Ascending aorta (tissue), 2 donors: Measurements from ENCODE around the gene TBC1D1. TPM values are rescaled to one million over a fixed set of nuclear protein-coding genes. Genes with fewer than 3 reads are reported as not detected.

Experiments
- DNase-seq, 2 donors: peaks; one replicate each; pipeline ENCODE4 v3.0.0-alpha.2; 2019; ENCODE audit warnings: low spot score in 2 of 2
- H3K27ac ChIP-seq, 2 donors: fragments of 200-600 bp; sonication (generic); one replicate each; pipeline ENCODE4 v1.5.1; 2016 to 2017; ENCODE audit warnings: mild to moderate bottlenecking in 1 of 2
- H3K27me3 ChIP-seq: fragments of 200-600 bp; sonication (generic); one replicate; pipeline ENCODE4 v1.5.1; 2017
- H3K36me3 ChIP-seq, 2 donors: fragments of 200-600 bp; sonication (generic); one replicate each; pipeline ENCODE4 v1.5.1; 2016
- H3K4me1 ChIP-seq, 2 donors: fragments of 200-600 bp; sonication (generic); one replicate each; pipeline ENCODE4 v1.5.1; 2016 to 2017; ENCODE audit warnings: mild to moderate bottlenecking in 1 of 2
- H3K4me3 ChIP-seq, 2 donors: fragments of 200-600 bp; sonication (generic); one replicate each; pipeline ENCODE4 v1.5.1; 2016 to 2017; ENCODE audit warnings: mild to moderate bottlenecking in 1 of 2
- H3K9me3 ChIP-seq, 2 donors: fragments of 200-600 bp; sonication (generic); one replicate each; pipeline ENCODE4 v1.5.1; 2016
- CTCF ChIP-seq, 3 experiments: fragments of 200-600 bp in 2 of 3; fragments of 450-650 bp in 1 of 3; sonication (generic) in 2 of 3; IDR thresholded peaks; one replicate each; pipeline ENCODE4 v1.5.1; 2016 to 2019; ENCODE audit warnings: antibody characterized with exemption in 3 of 3, mild to moderate bottlenecking in 1 of 3, moderate library complexity in 1 of 3
- intact Hi-C: fragments of 100-400 bp; cut with DNase I; formaldehyde crosslinking; loops from one replicate; pipeline ENCODE4 v1.15.1; 2023
- total RNA-seq: library from RNA; depleted of rRNA; stranded (reverse); fragments of >200 nt; gene quantifications from one replicate; pipeline ENCODE4 v1.1.0, GENCODE V29; 2016

Gene TBC1D1
- total RNA-seq, 1 donor from 2014 or later = 132 TPM

DNA sequence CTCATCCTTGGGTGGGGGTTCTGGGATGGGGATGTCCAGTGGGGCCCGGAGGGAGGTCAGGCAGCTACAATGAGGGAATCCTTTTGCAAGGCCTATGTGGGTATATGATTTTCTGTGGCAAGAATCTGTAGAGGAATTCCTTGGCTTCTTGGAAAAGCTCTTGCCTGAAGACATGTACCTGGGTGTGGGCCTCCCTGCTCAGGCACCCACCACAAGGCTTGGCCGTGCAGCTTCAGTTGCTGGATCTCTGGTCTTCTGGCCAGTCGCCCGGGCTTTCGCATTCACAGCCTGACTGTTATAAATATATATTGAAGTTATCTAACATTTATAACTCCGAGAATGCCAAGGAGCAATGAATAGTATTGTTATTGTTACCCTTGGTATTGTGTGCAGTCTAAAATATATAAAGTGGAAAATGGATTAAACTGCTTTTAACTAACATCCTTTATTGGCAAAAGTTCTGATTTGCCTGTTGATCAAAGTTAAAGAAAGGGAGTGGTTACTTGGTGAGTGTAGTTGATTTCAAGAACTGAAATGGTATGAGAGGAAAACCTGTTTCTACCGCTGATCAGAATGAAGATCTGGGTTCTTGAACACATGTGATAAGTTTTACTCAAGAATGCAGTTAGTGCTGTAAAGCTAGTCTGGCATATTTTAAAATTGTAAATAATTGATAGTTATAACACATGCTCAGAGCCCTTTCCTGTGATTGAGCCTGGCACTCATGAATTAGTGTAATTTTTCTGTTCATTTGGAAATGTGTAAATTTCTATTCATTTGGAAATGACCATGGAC lies 105.3 kb downstream of the TBC1D1 start:
- intact Hi-C loops = no loop called here
- no peak for TF ChIP-seq CTCF (IDR thresholded peaks at IDR 0.05)
- peaks cover 3 to 63% of the 10 kb centered on the region in 2 donors for H3K4me1 ChIP-seq
- H3K9me3 ChIP-seq = no peaks in the 10 kb centered on the region
- DNase-seq = no peak
- H3K4me3 ChIP-seq = no peak overlapping the region
- H3K27me3 ChIP-seq = no peaks in the 10 kb centered on the region
- no peaks in the 10 kb centered on the region for H3K36me3 ChIP-seq
- H3K27ac ChIP-seq = peak overlapping the region; percentile 69 to 87

DNA sequence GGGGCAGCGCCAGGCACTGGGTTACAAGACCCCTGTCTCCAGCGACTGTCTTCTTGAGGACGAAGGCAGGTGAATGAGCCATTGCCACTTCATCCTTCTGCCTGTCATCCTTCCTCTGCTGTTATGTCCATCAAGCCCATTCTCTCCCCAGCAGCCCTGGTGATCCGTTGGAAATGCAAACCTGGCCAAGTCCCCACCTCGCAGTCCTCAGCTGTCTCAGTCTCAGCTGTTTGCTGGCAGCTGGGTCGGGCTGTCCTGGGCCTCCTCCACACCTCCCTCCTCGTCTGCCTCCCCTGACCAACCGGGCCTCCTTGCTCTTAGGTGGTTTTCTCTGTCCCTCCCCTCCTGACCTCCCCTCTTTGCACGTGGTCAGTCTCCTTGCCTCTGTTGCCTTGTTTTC lies 107.3 kb downstream of the TBC1D1 start:
- intact Hi-C loops = no loop called here
- peaks cover 3 to 54% of the 10 kb centered on the region in 2 donors for H3K4me1 ChIP-seq
- no peaks in the 10 kb centered on the region for H3K9me3 ChIP-seq
- TF ChIP-seq CTCF (IDR thresholded peaks at IDR 0.05) = no peak
- H3K27me3 ChIP-seq = no peaks in the 10 kb centered on the region
- H3K36me3 ChIP-seq = no peaks in the 10 kb centered on the region
- peak overlapping the region; percentile 43 to 69 for H3K27ac ChIP-seq
- H3K4me3 ChIP-seq = no peak overlapping the region
- DNase-seq = no peak

GRCh38 chr4:37999000-37999716 lies 108.3 kb downstream of the TBC1D1 start:
- no peaks in the 10 kb centered on the region for H3K36me3 ChIP-seq
- TF ChIP-seq CTCF (IDR thresholded peaks at IDR 0.05) = no peak
- H3K4me3 ChIP-seq = no peak overlapping the region
- H3K9me3 ChIP-seq = no peaks in the 10 kb centered on the region
- no peak for DNase-seq
- intact Hi-C loops = no loop called here
- H3K27me3 ChIP-seq = no peaks in the 10 kb centered on the region
- H3K4me1 ChIP-seq = peaks cover 3 to 48% of the 10 kb centered on the region in 2 donors
- no peak overlapping the region for H3K27ac ChIP-seq

DNA sequence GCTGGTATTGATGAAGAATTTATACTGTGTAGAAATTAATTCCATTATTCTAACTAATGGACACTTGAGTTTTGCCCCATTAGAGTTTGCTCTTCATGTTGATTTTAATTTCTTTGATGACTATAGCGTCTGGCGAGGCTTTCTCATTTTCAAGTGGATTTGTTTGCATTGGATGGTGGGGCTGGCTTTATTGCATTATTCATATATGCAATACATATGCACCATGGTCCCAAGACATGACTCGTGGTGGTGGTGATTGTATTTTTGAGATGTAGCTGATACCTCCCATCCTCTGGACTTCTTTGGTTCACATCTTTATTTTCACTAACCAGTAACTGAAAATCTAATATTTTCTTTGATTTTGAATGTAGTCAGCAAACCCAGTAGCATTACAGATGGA lies 109.1 kb downstream of the TBC1D1 start:
- Histone ChIP-seq H3K27ac (no peak overlapping the region), H3K36me3 (no peaks in the 10 kb centered on the region), H3K4me3 (no peak overlapping the region), H3K27me3 (no peaks in the 10 kb centered on the region), H3K9me3 (no peaks in the 10 kb centered on the region), H3K4me1 (peaks cover 0 to 47% of the 10 kb centered on the region in 2 donors)
- TF ChIP-seq CTCF (IDR thresholded peaks at IDR 0.05) = no peak
- no peak for DNase-seq
- intact Hi-C loops = no loop called here

DNA sequence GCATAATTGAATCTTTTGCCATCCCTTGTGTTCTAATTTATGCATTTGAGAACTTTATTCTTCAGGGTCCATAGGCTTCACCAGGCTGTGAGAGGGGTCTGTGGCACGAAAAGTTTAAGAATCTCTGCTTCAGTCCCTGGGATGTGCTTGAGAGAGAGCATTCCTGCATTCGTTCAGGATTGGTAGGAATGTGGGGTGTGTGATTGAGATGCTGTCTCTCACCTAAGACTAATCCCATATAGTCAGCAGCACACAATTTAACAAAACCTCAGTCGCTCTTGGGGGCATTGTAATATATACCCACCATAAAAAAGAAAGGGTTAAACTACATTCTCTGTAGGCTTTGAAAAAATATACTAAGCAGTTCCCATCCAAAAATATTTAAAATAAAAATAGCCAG lies 111.0 kb downstream of the TBC1D1 start:
- no peaks in the 10 kb centered on the region for H3K9me3 ChIP-seq
- intact Hi-C loops = no loop called here
- peaks cover 0 to 38% of the 10 kb centered on the region in 2 donors for H3K4me1 ChIP-seq

More for the DNA sequence above, 111.0 kb downstream of the TBC1D1 start:
- no peak for TF ChIP-seq CTCF (IDR thresholded peaks at IDR 0.05)
- DNase-seq = no peak
- Histone ChIP-seq H3K36me3 (no peaks in the 10 kb centered on the region), H3K4me3 (no peak overlapping the region), H3K27me3 (no peaks in the 10 kb centered on the region), H3K27ac (no peak overlapping the region)
